NCI-H526 treated with DMSO at 0.1 percent for 48 hours (cell line): Measurements from ENCODE around the gene RNF14.
"Not testable (repeated sequence)": the region's sequence is repeated elsewhere in the genome, so short reads cannot be mapped to it uniquely, and the experiment has no call there.

Experiments used
- DNase-seq: peaks from one replicate; lab custom pipeline; 2025; lab: John Stamatoyannopoulos, UW

The RNF14 gene

GRCh38 chr5:142015781-142016533, 47.1 kb downstream of the RNF14 start:
- DNase-seq, result no peak

GRCh38 chr5:142016556-142016955, 47.7 kb downstream of the RNF14 start:
- no peak for DNase-seq

GRCh38 chr5:142017832-142018427, 49.0 kb downstream of the RNF14 start:
- DNase-seq, result no peak

DNA sequence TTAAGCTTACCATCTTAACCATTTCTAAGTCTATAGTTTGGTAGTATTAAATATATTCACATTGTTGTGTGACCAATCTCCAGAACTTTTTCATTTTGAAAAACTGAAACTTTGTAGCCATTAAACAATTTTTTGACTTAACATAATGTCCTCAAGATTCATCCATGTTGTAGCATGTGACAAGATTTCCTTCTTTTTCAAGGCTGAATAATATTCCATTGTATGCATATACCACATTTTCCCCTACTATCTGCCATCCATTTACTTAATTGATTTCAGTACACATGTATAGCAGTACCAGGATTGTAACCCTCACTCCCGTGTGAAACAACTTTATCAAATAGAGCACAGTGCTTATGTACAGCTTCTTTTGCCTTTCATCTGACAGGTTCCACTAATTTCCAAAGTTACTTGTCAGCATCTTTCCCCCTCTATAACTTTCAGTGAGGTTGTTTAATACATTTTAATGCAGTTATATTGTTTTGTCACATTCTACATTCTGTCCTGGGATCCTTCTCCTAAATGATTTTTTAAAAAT, 51.3 kb downstream of the RNF14 start:
- no peak for DNase-seq

- no peak for DNase-seq
Measured at GRCh38 chr5:142023836-142024235, 54.9 kb downstream of the RNF14 start.

DNA sequence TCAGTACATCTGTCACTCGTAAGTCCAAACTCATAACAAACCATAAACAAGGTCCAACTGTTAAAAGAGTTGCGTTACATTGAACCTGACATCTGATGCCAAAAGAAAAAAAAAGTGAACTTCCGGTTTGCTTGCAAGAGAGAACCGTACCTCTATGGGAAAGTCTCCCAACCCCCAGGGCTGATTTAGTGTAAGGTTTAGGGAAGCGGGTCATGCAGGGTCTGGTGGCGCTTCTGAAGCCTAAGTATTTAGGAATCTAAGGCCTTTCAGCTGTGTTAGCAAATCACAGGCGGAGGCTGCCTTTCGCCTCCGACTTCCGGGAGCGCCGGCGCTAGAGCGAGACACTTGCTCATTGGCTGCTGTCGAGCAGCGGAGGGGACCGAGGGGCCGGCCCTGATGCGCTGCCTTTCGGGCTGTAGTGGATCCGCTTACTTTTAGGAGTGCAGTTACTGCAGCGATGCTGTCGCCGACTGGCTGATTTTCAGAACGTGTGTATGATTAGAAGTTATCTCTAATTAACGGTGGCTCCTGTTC, 55.9 kb downstream of the RNF14 start:
- peak; percentile 71 for DNase-seq

- DNase-seq, result no peak
Measured at GRCh38 chr5:142025637-142026036, 56.7 kb downstream of the RNF14 start.

DNA sequence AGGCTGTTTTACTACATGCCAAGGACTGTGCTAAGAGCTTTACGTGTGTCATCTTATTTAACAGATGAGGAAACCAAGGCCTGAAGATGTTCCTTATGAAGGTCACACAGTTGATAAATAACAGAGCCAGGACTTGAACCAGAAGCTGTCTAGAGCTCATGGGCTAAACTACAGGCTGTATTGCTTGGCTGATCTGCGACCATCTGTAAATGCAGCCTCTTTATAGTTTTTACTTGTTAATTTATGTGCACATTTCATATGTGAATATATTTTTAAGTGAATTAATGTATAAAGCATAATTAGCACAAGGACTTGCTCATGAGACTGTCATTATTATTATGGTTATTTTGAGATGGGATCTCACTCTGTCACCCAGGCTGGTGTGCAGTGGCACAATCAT, 63.2 kb downstream of the RNF14 start:
- DNase-seq, result no peak

DNA sequence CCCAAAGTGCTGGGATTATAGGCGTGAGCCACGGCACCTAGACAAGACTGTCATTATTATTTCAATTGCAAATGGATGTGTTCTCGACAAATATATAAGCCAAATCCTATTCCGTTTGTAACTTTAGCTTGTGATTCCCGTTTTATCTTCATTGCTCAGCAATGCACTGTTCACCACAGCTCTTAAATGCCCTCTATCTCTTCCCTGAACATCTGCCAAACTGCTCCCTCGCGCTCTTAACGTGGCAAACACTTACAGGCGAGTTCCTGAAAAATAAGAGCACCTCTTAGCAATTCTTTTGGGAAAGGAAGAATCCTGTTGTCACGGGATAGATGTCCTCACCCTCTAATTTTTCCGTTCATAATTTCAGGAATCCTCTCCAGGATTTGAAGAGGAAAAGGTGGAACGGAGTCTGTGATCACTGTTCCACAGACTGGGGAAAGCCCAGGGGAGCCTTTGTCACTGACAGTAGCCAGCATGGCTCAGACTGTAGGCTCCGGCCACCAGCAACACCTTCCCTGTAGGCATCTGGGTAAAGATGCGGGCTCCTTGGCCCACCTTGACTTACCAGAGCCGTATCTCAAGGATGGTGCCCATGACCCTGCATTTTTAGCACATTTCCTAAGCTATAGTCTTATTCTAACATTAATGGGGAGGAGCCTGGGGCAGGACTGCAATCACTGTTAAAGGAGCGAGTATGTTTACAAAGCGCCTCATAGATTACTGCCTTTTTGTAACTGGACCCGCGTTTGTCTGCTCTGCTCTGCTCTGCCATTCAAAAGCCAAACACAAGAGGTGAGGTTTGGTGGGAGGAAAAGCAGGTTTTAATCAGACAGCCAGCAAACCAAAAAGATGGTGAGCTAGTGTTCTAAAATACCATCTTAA, 64.1 kb downstream of the RNF14 start:
- no peak for DNase-seq

GRCh38 chr5:142033632-142034567, 65.0 kb downstream of the RNF14 start:
- not testable (repeated sequence) for DNase-seq

DNA sequence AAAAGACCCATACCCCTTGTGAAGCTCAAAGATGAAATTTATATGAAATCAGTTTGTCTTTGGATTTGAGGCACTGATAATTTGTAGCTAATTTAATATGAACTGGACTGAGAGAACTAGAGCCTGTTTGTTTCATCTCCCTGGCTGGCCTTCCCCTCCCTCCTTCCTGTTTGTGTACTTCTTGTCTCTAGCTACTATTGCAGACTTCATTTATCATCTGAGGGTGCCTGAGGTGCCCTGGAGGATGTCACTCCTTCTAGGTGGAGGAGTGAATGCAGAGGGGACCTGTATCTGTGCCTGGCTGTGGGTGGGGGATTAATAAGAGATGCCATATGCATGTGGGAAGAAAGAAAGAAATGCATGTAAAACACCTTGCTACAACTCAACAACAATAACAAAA, 66.1 kb downstream of the RNF14 start:
- DNase-seq, result no peak

- DNase-seq, result no peak
Measured at GRCh38 chr5:142036918-142037317, 68.0 kb downstream of the RNF14 start.

- not testable (repeated sequence) for DNase-seq
Measured at GRCh38 chr5:142037599-142037998, 68.7 kb downstream of the RNF14 start.

- no peak for DNase-seq
Measured at GRCh38 chr5:142038735-142039134, 69.8 kb downstream of the RNF14 start.
